Retina (tissue), 1 donor: ENCODE measurements around the gene PGM2L1.

Experiments
- DNase-seq: peaks from one replicate; pipeline ENCODE4 v3.0.0-alpha.2; 2016

The PGM2L1 gene

DNA sequence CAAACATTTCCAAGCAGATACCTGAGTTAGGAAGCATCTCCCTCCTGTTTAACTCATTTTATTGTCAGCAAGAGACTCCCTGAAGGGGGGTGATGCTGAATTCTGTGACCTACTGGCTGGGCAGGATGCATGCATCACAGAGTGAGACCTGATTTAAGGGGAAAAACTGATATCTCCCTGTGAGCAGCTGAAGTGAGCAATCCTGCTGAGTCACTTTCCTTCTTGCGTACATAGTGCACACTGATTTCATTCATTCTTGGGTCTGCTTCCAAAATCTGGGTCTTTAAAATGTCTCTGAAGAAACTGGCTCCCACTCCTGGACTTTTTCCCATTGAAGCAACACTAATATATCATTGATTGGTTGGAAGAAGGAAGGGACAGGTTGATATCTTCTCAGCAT, 110.1 kb downstream of the PGM2L1 start:
- no peak for DNase-seq

DNA sequence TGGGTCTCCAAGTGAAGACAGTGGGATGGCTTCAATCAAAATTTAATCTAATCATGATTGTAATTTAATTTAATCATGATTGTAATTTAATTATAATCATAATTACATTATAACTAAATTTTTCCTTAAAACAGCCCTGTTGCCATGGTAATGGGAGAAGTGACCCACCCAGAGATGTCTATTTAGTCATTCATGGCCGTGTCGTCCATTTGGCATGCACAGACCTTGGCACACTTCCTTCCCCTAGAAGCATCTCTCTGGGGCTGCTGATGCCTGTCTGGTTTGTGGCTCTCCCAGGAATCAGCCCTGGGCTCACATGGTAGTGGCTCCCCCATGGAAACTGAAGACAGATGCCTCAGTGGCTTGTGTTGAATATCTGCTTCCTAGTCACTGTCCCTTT, 113.8 kb downstream of the PGM2L1 start:
- DNase-seq: no peak

DNA sequence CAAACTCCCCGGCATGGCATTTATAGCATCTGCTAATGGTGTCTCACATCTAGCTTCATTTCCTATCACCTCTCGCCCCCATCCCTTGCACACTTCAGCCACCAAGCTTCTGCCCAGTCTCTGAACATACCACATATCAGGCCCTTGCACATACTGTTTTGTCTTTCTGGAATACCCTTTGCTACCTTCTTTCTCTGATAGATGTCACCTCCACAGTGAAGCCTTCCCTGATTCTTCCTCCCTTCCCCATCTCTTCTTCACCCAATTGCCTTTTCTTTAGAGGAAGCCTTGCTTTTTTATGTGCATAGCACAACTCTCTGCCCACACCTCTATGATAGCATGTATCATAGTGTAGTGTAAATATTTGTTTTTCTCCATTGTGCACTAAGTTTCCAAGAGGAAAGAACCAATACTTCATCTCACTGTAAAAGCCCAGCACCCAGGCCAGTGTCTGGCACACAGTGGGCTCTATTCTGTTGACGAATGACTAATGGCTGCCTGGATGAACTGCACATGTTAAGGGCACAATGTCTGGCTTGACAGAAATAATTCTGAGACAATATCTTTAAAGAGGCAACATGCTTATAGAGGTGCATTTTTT, 114.6 kb downstream of the PGM2L1 start:
- no peak for DNase-seq

DNA sequence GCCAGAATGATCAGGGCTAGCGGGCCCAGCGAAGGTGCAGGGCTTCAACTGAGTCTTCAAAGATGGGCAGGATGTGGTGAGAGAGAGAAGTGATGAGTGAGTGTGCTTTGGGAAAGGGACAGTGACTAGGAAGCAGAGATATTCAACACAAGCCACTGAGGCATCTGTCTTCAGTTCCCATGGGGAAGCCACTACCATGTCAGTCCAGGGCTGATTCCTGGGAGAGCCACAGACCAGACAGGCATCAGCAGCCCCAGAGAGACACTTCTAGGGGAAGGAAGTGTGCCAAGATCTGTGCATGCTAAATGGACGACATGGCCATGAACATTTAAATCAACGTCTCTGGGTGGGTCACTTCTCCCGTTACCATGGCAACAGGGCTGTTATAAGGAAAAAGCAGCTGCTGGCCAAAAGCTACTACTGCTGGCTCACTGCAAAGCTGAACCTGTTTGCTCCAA, 115.3 kb downstream of the PGM2L1 start:
- DNase-seq: no peak

DNA sequence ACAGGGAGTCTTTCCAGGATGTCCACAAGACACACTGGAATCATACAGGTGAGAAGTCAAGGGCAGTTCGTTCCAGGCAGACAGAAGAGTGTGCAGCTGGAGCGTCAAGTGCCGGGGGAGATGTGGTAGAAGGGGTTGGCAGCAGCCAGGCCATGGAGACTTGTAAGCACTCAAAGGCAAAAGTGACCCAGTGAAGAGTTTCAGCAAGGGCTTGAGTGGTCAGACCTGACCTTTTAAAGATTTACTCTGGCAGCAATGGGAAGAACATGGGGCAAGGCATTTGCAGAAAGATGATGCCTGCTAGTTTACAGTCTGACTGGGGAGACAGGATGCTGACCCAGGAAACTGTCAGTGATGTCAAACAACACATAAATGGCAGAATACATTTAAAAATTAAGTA, 115.8 kb downstream of the PGM2L1 start:
- no peak for DNase-seq

DNA sequence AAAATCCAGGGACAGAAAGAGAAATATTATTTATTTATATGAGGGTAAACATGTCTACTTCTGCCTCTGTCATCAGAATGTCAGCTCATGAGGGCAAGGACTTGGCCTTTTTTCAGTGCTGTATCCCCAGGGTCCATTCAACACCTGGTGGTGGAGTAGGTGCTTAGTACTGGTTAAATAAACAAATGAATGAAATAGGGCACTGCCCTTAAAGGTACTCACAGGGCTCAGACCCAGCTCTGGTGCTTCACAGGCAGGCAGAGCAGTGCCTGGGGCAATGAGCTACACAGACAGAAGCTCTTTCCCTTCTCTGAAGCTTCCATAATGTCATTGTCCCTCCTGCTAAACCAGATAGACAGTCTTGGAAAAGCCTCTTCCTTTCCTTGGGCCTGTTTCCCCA, 117.7 kb downstream of the PGM2L1 start:
- DNase-seq: no peak
